Fibroblast of upper back skin (primary cell): Measurements from ENCODE around the gene PLBD2.

Source experiments
- DNase-seq: peaks from one replicate; pipeline ENCODE4 v3.0.0-alpha.2; 2013

Gene PLBD2

GRCh38 chr12:113358381-113359132, at the start of gene PLBD2:
TSS of gene PLBD2 (plus strand) at chr12:113358587. CDS start at chr12:113358601, 14 bp downstream.
- peak; percentile 93 for DNase-seq

- DNase-seq: no peak
These were observed 47.9 kb upstream of the PLBD2 start for GRCh38 chr12:113310489-113310888.

- peak; percentile 77 for DNase-seq
These were observed 44.3 kb upstream of the PLBD2 start for GRCh38 chr12:113314121-113314529.

GRCh38 chr12:113315358-113315757, 43.0 kb upstream of the PLBD2 start:
- no peak for DNase-seq

- no peak for DNase-seq
These were observed 42.2 kb upstream of the PLBD2 start for GRCh38 chr12:113316155-113316554.

- no peak for DNase-seq
These were observed 41.3 kb upstream of the PLBD2 start for GRCh38 chr12:113317122-113317521.

- no peak for DNase-seq
These were observed 40.2 kb upstream of the PLBD2 start for GRCh38 chr12:113318046-113318656.

- DNase-seq: no peak
These were observed 39.3 kb upstream of the PLBD2 start for GRCh38 chr12:113318900-113319628.

GRCh38 chr12:113320401-113320800, 38.0 kb upstream of the PLBD2 start:
- no peak for DNase-seq

GRCh38 chr12:113322343-113322742, 36.0 kb upstream of the PLBD2 start:
- peak; percentile 72 for DNase-seq

GRCh38 chr12:113325916-113326315, 32.5 kb upstream of the PLBD2 start:
- DNase-seq: peak; percentile 87

GRCh38 chr12:113326775-113327395, 31.5 kb upstream of the PLBD2 start:
- DNase-seq: no peak

GRCh38 chr12:113328368-113328889, 30.0 kb upstream of the PLBD2 start:
- no peak for DNase-seq

GRCh38 chr12:113329022-113329790, 29.2 kb upstream of the PLBD2 start:
- no peak for DNase-seq

GRCh38 chr12:113329791-113330417, 28.5 kb upstream of the PLBD2 start:
- DNase-seq: no peak

- DNase-seq: no peak
These were observed 27.9 kb upstream of the PLBD2 start for GRCh38 chr12:113330505-113330904.

- DNase-seq: no peak
These were observed 25.5 kb upstream of the PLBD2 start for GRCh38 chr12:113332688-113333417.

GRCh38 chr12:113333418-113333750, 25.0 kb upstream of the PLBD2 start:
- no peak for DNase-seq

- no peak for DNase-seq
These were observed 24.3 kb upstream of the PLBD2 start for GRCh38 chr12:113333877-113334785.
